Mesodermal cell (in vitro differentiated cells): ENCODE measurements around the gene CHCHD3.

Source experiments
- H3K27ac ChIP-seq: 2 replicates; pipeline ENCODE4 v1.7.0; 2013; ENCODE audit warnings: mild to moderate bottlenecking, low read depth, low read length, moderate library complexity; ENCODE audit not compliant: severe bottlenecking
- H3K36me3 ChIP-seq: 2 replicates; pipeline ENCODE4 v1.7.1; 2013; ENCODE audit warnings: mild to moderate bottlenecking, low read length, moderate library complexity; ENCODE audit not compliant: control insufficient read depth, insufficient read depth
- H3K4me1 ChIP-seq: one replicate; pipeline ENCODE4 v1.7.1; 2013; ENCODE audit warnings: mild to moderate bottlenecking, low read length; ENCODE audit not compliant: insufficient read depth, control insufficient read depth, poor library complexity, severe bottlenecking
- H3K4me3 ChIP-seq: 2 replicates; pipeline ENCODE4 v1.7.0; 2013; ENCODE audit warnings: low read length, control low read depth, mild to moderate bottlenecking; ENCODE audit not compliant: insufficient read depth, poor library complexity, severe bottlenecking; ENCODE audit errors: extremely low read depth
- H3K9me3 ChIP-seq: 2 replicates; pipeline ENCODE4 v1.7.1; 2013; ENCODE audit warnings: mild to moderate bottlenecking, low read length, moderate library complexity; ENCODE audit not compliant: control insufficient read depth
- WGBS, 2 experiments: methylation state at CpG; one replicate each; pipeline ENCODE4 v1.1.5; 2013; ENCODE audit warnings: missing lambda C conversion rate in 2 of 2; ENCODE audit not compliant: insufficient coverage in 2 of 2; 5-methylcytosine and 5-hydroxymethylcytosine counted together

The CHCHD3 gene

GRCh38 chr7:132953468-132953867 lies 128.4 kb downstream of the CHCHD3 start:
- 90 to 100% methylated on average over 1 to 2 of the region's 2 CpGs for WGBS, 2 experiments
- H3K4me1 ChIP-seq: no peaks in the 10 kb centered on the region
- H3K36me3 ChIP-seq: no peaks in the 10 kb centered on the region
- no peak overlapping the region for H3K27ac ChIP-seq
- no peaks in the 10 kb centered on the region for H3K9me3 ChIP-seq
- no peak overlapping the region for H3K4me3 ChIP-seq

GRCh38 chr7:132950725-132951124 lies 131.2 kb downstream of the CHCHD3 start:
- WGBS, 2 experiments: no CpG with 5 or more reads among the region's 1 CpG
- no peak overlapping the region for H3K4me3 ChIP-seq
- H3K36me3 ChIP-seq: no peaks in the 10 kb centered on the region
- H3K9me3 ChIP-seq: no peaks in the 10 kb centered on the region
- H3K4me1 ChIP-seq: no peaks in the 10 kb centered on the region
- H3K27ac ChIP-seq: no peak overlapping the region

- WGBS, 2 experiments: no CpG with 5 or more reads among the region's 1 CpG
- no peak overlapping the region for H3K27ac ChIP-seq
- H3K36me3 ChIP-seq: no peaks in the 10 kb centered on the region
- no peak overlapping the region for H3K4me3 ChIP-seq
- H3K9me3 ChIP-seq: no peaks in the 10 kb centered on the region
- H3K4me1 ChIP-seq: no peaks in the 10 kb centered on the region
Observed at GRCh38 chr7:132947011-132947410, 134.9 kb downstream of the CHCHD3 start.

- no CpG with 5 or more reads among the region's 3 CpGs for WGBS, 2 experiments
Observed at GRCh38 chr7:132944774-132945173, 137.1 kb downstream of the CHCHD3 start.

GRCh38 chr7:132943645-132944044 lies 138.2 kb downstream of the CHCHD3 start:
- no peak overlapping the region for H3K27ac ChIP-seq
- no peaks in the 10 kb centered on the region for H3K9me3 ChIP-seq
- no CpG with 5 or more reads among the region's 1 CpG for WGBS, 2 experiments

More at GRCh38 chr7:132944774-132945173, 137.1 kb downstream of the CHCHD3 start:
- Histone ChIP-seq H3K4me1 (no peaks in the 10 kb centered on the region), H3K36me3 (peaks cover 4% of the 10 kb centered on the region), H3K27ac (no peak overlapping the region), H3K4me3 (no peak overlapping the region), H3K9me3 (no peaks in the 10 kb centered on the region)

GRCh38 chr7:132942701-132943100 lies 139.2 kb downstream of the CHCHD3 start:
- no peaks in the 10 kb centered on the region for H3K4me1 ChIP-seq
- peaks cover 4% of the 10 kb centered on the region for H3K36me3 ChIP-seq
- no peak overlapping the region for H3K4me3 ChIP-seq
- H3K27ac ChIP-seq: no peak overlapping the region
- no CpG with 5 or more reads among the region's 1 CpG for WGBS, 2 experiments
- no peaks in the 10 kb centered on the region for H3K9me3 ChIP-seq

More at GRCh38 chr7:132943645-132944044, 138.2 kb downstream of the CHCHD3 start:
- Histone ChIP-seq H3K36me3 (peaks cover 4% of the 10 kb centered on the region), H3K4me3 (no peak overlapping the region), H3K4me1 (no peaks in the 10 kb centered on the region)

- Histone ChIP-seq H3K9me3 (no peaks in the 10 kb centered on the region), H3K4me3 (no peak overlapping the region), H3K4me1 (no peaks in the 10 kb centered on the region), H3K27ac (no peak overlapping the region), H3K36me3 (peaks cover 4% of the 10 kb centered on the region)
- WGBS, 2 experiments: 100% methylated on average over 1 of the region's 4 CpGs; no CpG with 5 or more reads in 1 of the 2 experiments
Observed at GRCh38 chr7:132941905-132942304, 140.0 kb downstream of the CHCHD3 start.

DNA sequence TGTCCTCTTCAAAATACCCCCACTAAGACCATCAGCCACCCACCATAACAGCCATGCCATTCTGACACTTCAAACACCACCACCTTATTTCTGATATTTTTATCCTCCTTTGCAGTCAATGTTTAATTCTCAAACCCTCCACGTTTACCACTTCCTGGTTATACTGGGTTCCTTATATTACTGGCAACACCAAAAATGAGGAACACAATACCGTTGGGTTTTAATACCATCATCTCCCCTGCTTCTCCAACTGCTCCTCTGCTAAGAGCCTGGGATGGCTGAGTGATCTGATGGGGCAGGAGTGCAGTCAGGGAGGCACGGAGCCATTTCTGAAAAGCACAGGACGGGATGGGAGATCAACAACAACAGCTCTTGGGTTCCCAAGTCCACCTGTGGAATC lies 140.5 kb downstream of the CHCHD3 start:
- H3K27ac ChIP-seq: no peak overlapping the region
- WGBS, 2 experiments: 77 to 90% methylated on average over 2 to 3 of the region's 4 CpGs
- no peak overlapping the region for H3K4me3 ChIP-seq
- peaks cover 4% of the 10 kb centered on the region for H3K36me3 ChIP-seq
- no peaks in the 10 kb centered on the region for H3K9me3 ChIP-seq
- no peaks in the 10 kb centered on the region for H3K4me1 ChIP-seq

GRCh38 chr7:132940084-132940483 lies 141.8 kb downstream of the CHCHD3 start:
- Histone ChIP-seq H3K9me3 (no peaks in the 10 kb centered on the region), H3K4me3 (no peak overlapping the region), H3K27ac (no peak overlapping the region), H3K4me1 (no peaks in the 10 kb centered on the region), H3K36me3 (peaks cover 4% of the 10 kb centered on the region)

DNA sequence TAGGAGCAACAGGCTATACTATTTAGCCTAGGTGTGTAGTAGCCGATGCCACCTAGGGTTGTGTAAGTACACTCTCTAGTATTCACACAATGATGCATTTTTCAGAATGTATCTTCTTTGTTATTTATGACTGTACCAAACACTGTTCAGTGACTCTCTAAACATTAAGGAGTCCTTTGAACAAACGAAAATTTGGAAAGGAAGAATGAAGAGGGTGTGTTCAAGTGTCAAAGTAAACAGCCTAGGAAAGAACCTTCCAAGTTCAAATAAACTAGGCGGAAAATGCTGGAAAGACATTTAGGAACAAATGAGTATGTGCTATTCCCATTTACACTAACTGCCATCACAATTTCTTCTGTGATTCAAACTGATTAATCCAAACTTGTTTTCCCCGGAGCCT lies 142.4 kb downstream of the CHCHD3 start:
- 92 to 100% methylated on average over 1 of the region's 4 CpGs for WGBS, 2 experiments
- H3K4me3 ChIP-seq: no peak overlapping the region
- no peak overlapping the region for H3K27ac ChIP-seq
- H3K4me1 ChIP-seq: no peaks in the 10 kb centered on the region
- H3K9me3 ChIP-seq: no peaks in the 10 kb centered on the region
- H3K36me3 ChIP-seq: peaks cover 4% of the 10 kb centered on the region

DNA sequence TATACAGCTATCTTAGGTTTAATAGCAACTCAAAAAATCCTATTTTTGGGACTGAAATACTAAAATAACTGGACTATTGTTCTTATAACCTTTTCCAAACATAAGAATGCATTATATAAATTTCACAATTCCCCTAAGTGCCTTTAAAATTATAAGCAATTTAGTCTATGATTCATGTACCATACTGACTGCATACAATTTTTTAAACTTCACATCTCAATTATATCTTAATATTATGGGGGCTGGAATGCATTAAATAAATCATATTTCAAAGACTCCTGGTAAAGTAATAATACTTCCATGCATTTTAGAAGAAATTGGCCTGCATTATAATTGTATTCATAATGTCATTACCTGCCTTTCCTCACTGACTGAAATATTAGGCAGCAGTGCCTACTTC lies 144.6 kb downstream of the CHCHD3 start:
- peaks cover 4% of the 10 kb centered on the region for H3K4me1 ChIP-seq
- peaks cover 4% of the 10 kb centered on the region for H3K36me3 ChIP-seq
- H3K4me3 ChIP-seq: no peak overlapping the region
- H3K9me3 ChIP-seq: no peaks in the 10 kb centered on the region
- no peak overlapping the region for H3K27ac ChIP-seq

DNA sequence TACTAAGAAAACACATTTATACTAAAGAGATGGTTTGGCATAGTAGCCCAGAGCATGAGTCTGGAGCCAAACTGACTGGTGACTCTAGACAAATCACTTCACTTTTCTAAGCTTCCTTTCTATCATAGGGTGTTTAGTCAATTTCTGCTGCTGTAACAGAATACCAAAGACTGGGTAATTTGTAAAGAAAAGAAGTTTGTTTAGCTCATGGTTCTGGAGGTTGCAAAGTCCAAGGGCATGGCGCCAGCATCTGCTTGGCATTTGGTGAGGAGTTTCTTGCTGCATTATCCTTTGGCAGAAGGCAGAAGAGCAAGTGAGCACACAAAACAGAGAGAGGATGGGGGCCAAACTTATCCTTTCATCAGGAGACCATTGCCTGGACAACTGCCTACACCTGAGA lies 146.3 kb downstream of the CHCHD3 start:
- H3K4me1 ChIP-seq: peaks cover 4% of the 10 kb centered on the region
- no peak overlapping the region for H3K4me3 ChIP-seq
- WGBS, 2 experiments: 92 to 100% methylated on average over 1 of the region's 1 CpG
- H3K36me3 ChIP-seq: no peaks in the 10 kb centered on the region
- no peak overlapping the region for H3K27ac ChIP-seq
- H3K9me3 ChIP-seq: no peaks in the 10 kb centered on the region
